Measurements from ENCODE around the gene CIDEB.

DNA sequence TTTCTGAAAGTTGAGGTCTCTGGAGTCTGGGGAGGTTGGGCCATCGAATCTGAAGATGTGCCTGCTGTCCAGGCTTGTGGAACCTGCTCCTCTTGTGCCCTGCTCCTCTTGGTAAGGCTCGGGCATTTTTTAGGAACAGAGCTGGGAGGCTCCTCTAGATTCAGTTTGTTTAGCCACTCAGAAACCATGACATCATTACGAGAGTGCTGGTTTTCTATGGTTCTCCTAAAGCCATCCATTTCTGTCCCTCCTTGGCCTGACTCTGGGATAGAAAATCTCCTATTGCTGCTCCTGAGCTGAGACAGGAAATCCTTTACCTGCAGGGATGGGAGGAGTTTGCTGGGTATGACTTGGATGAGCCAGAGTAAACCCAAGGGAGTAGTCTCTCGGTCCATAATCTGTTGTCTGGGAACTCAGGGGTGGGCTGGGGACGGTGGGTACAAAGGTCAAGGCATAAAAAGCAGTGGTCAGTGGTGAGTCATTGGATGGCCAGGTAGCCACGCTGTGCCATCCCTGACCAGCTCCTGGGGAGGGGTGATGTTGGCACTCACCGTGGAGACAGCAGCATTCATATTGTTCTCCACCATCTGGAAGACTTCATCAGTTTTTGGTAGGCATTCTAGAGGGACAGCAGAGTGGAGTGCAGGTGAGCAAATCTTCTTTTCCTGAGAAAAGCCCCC lies 29.5 kb upstream of the CIDEB start:
- TF ChIP-seq POLR2A (IDR thresholded peaks at IDR 0.05; ENCODE audit: low read depth, low read length), result no peak
- no peak for TF ChIP-seq POLR2AphosphoS5 (IDR thresholded peaks at IDR 0.05; ENCODE audit: low read depth, low read length)
- TF ChIP-seq PAX5 (IDR thresholded peaks at IDR 0.05; ENCODE audit: insufficient read depth, low read length, severe bottlenecking), result no peak
- no peak for TF ChIP-seq TAF1 (IDR thresholded peaks at IDR 0.05; ENCODE audit: low read depth, low read length)
